Peyer's patch (tissue), 4 donors: ENCODE results near the gene SLC25A38.

ENCODE experiments used
- POLR2A ChIP-seq, 2 donors: fragments of 450-650 bp; IDR thresholded peaks; one replicate each; pipeline ENCODE4 v1.5.1; 2017; ENCODE audit warnings: antibody characterized with exemption in 2 of 2, mild to moderate bottlenecking in 2 of 2, moderate library complexity in 2 of 2
- TF ChIP-seq, protein P1 (sequence below), 6 experiments: fragments of 450-650 bp in 4 of 6; fragments of 200-600 bp in 2 of 6; sonication (generic) in 1 of 6; IDR thresholded peaks; one replicate each; pipeline ENCODE4 v1.5.1; 2017 to 2019; ENCODE audit warnings: antibody characterized with exemption in 6 of 6, mild to moderate bottlenecking in 3 of 6, moderate library complexity in 1 of 6

DNA sequence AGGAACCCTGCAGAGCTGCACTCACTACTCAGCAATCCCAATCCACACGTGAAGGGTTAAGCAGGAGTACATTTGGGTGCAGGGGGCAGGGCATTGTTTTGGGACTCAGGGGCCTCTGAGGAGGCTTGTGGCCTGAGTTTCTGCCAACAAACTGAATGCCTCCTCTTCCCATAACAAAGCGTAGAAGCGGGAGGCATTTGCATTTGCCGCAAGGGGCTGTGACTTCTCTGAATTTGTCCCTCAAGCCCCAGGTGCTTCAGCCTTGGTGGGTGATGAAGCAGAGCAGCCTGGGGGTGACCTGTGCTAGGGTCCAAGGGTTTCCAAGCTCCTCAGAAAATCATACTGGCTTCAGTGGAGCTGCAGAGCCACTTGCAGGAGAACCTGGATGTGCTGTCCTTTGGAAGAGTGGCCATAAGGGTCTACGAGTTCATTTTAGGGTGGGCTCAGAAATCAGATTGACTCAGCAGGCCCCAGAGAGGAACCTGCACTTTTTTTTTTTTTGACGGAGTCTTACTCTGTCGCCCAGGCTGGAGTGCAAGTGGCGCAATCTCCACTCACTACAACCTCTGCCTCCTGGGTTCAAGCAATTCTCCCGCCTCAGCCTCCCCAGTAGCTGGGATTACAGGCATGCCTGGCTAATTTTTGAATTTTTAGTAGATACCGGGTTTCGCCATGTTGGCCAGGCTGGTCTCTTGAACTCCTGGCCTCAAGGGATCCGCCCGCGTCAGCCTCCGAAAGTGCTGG, 21.9 kb downstream of the SLC25A38 start:
- TF ChIP-seq, protein P1, sequence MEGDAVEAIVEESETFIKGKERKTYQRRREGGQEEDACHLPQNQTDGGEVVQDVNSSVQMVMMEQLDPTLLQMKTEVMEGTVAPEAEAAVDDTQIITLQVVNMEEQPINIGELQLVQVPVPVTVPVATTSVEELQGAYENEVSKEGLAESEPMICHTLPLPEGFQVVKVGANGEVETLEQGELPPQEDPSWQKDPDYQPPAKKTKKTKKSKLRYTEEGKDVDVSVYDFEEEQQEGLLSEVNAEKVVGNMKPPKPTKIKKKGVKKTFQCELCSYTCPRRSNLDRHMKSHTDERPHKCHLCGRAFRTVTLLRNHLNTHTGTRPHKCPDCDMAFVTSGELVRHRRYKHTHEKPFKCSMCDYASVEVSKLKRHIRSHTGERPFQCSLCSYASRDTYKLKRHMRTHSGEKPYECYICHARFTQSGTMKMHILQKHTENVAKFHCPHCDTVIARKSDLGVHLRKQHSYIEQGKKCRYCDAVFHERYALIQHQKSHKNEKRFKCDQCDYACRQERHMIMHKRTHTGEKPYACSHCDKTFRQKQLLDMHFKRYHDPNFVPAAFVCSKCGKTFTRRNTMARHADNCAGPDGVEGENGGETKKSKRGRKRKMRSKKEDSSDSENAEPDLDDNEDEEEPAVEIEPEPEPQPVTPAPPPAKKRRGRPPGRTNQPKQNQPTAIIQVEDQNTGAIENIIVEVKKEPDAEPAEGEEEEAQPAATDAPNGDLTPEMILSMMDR (IDR thresholded peaks at IDR 0.05) = no peak
- no peak for TF ChIP-seq POLR2A (IDR thresholded peaks at IDR 0.05)
